ENCODE data around the gene VPS54. TPM values are rescaled to one million over a fixed set of nuclear protein-coding genes. Genes with fewer than 3 reads are reported as not detected.

VPS54 gene
- total RNA-seq, 4 donors from 2014 or later = 19.8 to 24.0 (median 22.2) TPM

- H3K36me3 ChIP-seq = peaks cover 0 to 39% (median 0%) of the 10 kb centered on the region in 3 donors
- DNase-seq (ENCODE audit: low spot score in 2 of 2) = no peak
- no peak for TF ChIP-seq POLR2A (IDR thresholded peaks at IDR 0.05)
- TF ChIP-seq EP300 (IDR thresholded peaks at IDR 0.05) = no peak
- TF ChIP-seq CTCF (IDR thresholded peaks at IDR 0.05) = no peak
- H3K27ac ChIP-seq = no peak overlapping the region
- no peak overlapping the region for H3K4me3 ChIP-seq
- no peaks in the 10 kb centered on the region for H3K9me3 ChIP-seq
- H3K4me1 ChIP-seq = peaks cover 0 to 7% (median 3%) of the 10 kb centered on the region in 4 donors
- 90 to 93% methylated on average over 6 of the region's 6 CpGs for WGBS, 2 donors
- H3K27me3 ChIP-seq = no peaks in the 10 kb centered on the region
Observed at GRCh38 chr2:63984606-63985359, 34.4 kb downstream of the VPS54 start.

GRCh38 chr2:63983986-63984605, 35.1 kb downstream of the VPS54 start:
- Histone ChIP-seq H3K9me3 (no peaks in the 10 kb centered on the region), H3K27me3 (no peaks in the 10 kb centered on the region), H3K4me3 (no peak overlapping the region), H3K4me1 (peaks cover 0 to 7% (median 3%) of the 10 kb centered on the region in 4 donors), H3K36me3 (peaks cover 0 to 46% (median 0%) of the 10 kb centered on the region in 3 donors), H3K27ac (no peak overlapping the region)
- TF ChIP-seq POLR2A (IDR thresholded peaks at IDR 0.05) (no peak), EP300 (IDR thresholded peaks at IDR 0.05) (no peak), CTCF (IDR thresholded peaks at IDR 0.05) (no peak)
- WGBS, 2 donors = 79 to 86% methylated on average over 2 of the region's 2 CpGs
- no peak for DNase-seq (ENCODE audit: low spot score in 2 of 2)

- WGBS, 2 donors = 85% methylated on average over 4 of the region's 4 CpGs
- no peak for DNase-seq (ENCODE audit: low spot score in 2 of 2)
- no peaks in the 10 kb centered on the region for H3K27me3 ChIP-seq
- H3K9me3 ChIP-seq = no peaks in the 10 kb centered on the region
- TF ChIP-seq POLR2A (IDR thresholded peaks at IDR 0.05) (no peak), EP300 (IDR thresholded peaks at IDR 0.05) (no peak)
- H3K27ac ChIP-seq = no peak overlapping the region
- no peak overlapping the region for H3K4me3 ChIP-seq
- H3K4me1 ChIP-seq = peaks cover 0 to 7% (median 3%) of the 10 kb centered on the region in 4 donors
- peaks cover 0 to 61% (median 0%) of the 10 kb centered on the region in 3 donors for H3K36me3 ChIP-seq
Observed at GRCh38 chr2:63982335-63982734, 36.9 kb downstream of the VPS54 start.

- Histone ChIP-seq H3K27me3 (no peaks in the 10 kb centered on the region), H3K36me3 (peaks cover 0 to 65% (median 0%) of the 10 kb centered on the region in 3 donors), H3K27ac (no peak overlapping the region), H3K4me3 (no peak overlapping the region), H3K9me3 (no peaks in the 10 kb centered on the region), H3K4me1 (peaks cover 0 to 6% (median 3%) of the 10 kb centered on the region in 4 donors)
- TF ChIP-seq CTCF (IDR thresholded peaks at IDR 0.05) (no peak), EP300 (IDR thresholded peaks at IDR 0.05) (no peak), POLR2A (IDR thresholded peaks at IDR 0.05) (no peak)
- DNase-seq (ENCODE audit: low spot score in 2 of 2) = no peak
- WGBS, 2 donors = 90 to 94% methylated on average over 3 of the region's 3 CpGs
Observed at GRCh38 chr2:63981702-63982103, 37.5 kb downstream of the VPS54 start.

GRCh38 chr2:63980794-63981193, 38.4 kb downstream of the VPS54 start:
- no peak for DNase-seq (ENCODE audit: low spot score in 2 of 2)
- Histone ChIP-seq H3K4me3 (no peak overlapping the region), H3K9me3 (no peaks in the 10 kb centered on the region), H3K27me3 (no peaks in the 10 kb centered on the region), H3K36me3 (peaks cover 0 to 74% (median 0%) of the 10 kb centered on the region in 3 donors), H3K27ac (no peak overlapping the region), H3K4me1 (peaks cover 0 to 6% (median 0%) of the 10 kb centered on the region in 4 donors)
- TF ChIP-seq POLR2A (IDR thresholded peaks at IDR 0.05) (no peak), CTCF (IDR thresholded peaks at IDR 0.05) (no peak), EP300 (IDR thresholded peaks at IDR 0.05) (no peak)

All from tibial nerve (tissue), 4 donors.